Stimulated activated CD8-positive, alpha-beta memory T cell treated with anti-CD3 and anti-CD28 coated beads, Interleukin-2, amount 100 ng/mL, for 1 hour (primary cell): ENCODE measurements around the gene PROS1.
"Not testable (repeated sequence)": the region's sequence is repeated elsewhere in the genome, so short reads cannot be mapped to it uniquely, and the experiment has no call there.

ENCODE experiments used
- DNase-seq, 2 donors: peaks; one replicate each; pipeline ENCODE4 v3.0.0-alpha.2; 2020; ENCODE audit warnings: low read depth in 2 of 2

PROS1 gene

GRCh38 chr3:93877427-93877826 lies 96.3 kb downstream of the PROS1 start:
- not testable (repeated sequence) for DNase-seq

- not testable (repeated sequence) for DNase-seq
Observed at GRCh38 chr3:93873412-93873811, 100.3 kb downstream of the PROS1 start.

- no peak for DNase-seq
Observed at GRCh38 chr3:93867425-93867824, 106.3 kb downstream of the PROS1 start.

GRCh38 chr3:93861017-93861416 lies 112.7 kb downstream of the PROS1 start:
- no peak for DNase-seq

GRCh38 chr3:93855401-93855800 lies 118.3 kb downstream of the PROS1 start:
- no peak for DNase-seq

- not testable (repeated sequence) for DNase-seq
Observed at GRCh38 chr3:93852228-93852627, 121.5 kb downstream of the PROS1 start.

- no peak for DNase-seq
Observed at GRCh38 chr3:93843981-93844380, 129.7 kb downstream of the PROS1 start.

GRCh38 chr3:93839193-93839592 lies 134.5 kb downstream of the PROS1 start:
- not testable (repeated sequence) for DNase-seq
